ENCODE data around the gene PPAN.

The PPAN gene

GRCh38 chr19:10113964-10114650 is 7.9 kb downstream of the PPAN start:
- DNase-seq (ENCODE audit: low spot score), result no peak

GRCh38 chr19:10114651-10115391 is 8.7 kb downstream of the PPAN start:
- DNase-seq (ENCODE audit: low spot score), result no peak

GRCh38 chr19:10115392-10116084 is 9.4 kb downstream of the PPAN start:
- DNase-seq (ENCODE audit: low spot score), result no peak

DNA sequence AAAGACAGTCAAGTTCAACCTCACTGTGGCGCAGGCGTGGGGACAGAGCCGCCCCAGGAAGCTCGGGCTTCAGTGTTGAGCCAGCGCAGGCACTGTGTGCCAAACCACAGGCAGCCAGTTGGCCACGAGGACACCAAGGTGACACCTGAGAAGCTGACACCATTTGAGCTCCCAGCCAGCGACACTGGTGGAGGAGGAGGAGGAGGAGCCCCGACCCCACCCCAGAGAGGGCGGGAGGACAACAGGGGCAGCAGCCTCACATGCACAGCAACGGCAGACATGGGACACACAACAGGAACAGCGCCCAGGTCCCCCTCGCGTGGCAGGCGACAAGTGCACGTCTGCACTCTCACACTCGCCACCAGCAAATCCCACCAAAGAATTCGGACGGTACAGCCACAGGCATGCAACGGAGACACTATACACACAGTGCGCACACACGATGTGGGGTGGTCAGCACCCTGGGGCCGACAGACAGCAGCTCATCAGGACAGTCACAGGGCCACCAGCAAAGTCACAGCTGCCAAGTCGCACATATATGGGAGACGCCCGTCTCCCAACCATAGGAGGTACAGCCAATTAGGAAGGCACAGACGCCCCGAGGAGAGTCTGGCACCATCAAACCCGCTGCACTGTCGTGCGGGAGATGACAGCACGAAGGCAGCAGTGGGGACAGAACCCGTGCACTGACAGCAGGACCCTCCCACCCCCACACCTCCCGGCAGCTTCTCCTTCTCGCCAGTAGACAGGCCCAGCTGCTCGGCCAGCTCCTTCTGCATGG is 10.1 kb downstream of the PPAN start:
- no peak for DNase-seq (ENCODE audit: low spot score)

DNA sequence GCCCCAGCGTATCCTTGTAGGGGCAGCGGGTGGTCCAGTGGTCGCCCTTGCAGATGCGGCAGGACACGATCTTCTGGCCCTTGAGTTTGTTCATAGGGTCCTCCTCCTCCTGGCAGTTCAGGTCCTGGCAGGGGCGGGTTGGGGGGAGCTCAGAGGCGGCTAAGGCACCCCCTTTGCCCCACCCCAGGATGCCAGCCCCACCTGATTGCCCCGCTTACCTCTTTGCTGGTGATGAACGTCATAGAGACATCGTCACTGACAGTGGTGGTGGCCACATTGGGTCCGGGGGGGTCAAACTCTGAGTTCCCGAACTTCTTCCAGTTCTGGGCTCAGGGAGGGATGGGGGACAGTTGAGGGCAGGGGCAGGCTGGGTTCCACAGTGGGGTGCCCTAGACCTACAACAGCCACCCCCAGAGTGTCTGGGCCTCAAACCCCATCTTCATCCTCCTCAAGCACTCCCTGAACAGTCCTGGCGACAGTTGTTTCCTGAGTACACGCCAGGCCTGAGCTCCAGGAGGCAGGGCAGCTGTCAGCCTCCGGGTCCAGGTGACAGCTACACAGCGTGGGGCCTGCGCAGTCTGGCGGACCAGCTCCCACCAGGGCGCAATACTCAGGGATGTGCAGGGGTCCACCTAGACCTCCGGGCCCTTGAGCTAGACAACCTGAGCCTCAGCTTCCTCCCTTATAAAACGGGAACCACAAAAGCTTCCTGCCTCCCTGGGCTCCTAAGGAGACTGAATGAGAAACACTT is 10.9 kb downstream of the PPAN start:
- no peak for DNase-seq (ENCODE audit: low spot score)

DNA sequence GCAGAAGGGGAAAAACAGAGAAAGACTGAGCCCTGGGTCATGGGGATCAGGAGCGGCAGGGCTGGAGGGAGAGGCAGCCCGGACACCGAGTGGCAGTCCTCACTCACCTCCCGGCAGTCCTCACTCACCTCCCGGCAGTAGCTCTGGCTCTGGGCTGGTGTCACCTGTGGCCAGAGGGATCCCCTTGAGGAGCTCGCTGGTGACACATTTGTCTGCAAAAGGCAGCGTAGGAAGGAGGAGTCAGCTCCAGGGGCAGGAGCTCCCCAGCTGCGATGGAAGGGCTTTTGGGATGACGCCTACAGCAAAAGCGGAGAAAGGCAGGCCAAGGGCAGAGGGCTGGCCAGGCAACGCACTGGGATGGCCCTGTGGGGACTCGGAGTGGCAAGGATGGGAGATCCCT is 12.8 kb downstream of the PPAN start:
- DNase-seq (ENCODE audit: low spot score), result no peak

DNA sequence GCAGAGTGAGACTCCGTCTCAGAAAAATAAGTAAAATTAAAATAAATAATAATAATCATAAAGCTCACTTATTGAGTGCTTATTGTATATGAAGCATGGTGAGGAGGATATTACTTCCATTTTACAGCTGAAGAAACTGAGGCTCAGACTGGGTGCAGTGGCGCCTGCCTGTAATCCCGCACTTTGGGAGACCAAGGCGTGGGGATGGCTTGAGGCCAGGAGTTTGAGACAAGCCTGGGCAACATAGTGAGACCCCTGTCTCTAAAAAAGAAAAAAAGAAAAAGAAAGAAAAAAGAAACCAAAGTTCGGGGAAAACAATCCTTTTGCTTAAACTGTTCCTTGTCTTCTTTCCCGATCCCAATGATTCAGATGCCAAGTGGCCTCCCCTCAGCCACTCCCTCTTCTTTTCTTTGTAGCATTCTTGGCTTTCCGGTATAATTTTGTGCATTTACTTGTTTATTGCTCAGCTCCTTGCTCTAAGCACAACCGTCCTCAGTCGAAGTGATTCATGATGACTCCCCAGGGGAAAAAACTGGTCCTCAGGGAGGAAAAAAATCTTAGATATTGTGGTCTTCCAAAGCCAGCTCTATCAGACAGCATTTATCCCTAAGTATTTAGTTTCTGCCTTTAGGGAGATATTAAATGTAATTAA is 14.5 kb downstream of the PPAN start:
- no peak for DNase-seq (ENCODE audit: low spot score)

DNA sequence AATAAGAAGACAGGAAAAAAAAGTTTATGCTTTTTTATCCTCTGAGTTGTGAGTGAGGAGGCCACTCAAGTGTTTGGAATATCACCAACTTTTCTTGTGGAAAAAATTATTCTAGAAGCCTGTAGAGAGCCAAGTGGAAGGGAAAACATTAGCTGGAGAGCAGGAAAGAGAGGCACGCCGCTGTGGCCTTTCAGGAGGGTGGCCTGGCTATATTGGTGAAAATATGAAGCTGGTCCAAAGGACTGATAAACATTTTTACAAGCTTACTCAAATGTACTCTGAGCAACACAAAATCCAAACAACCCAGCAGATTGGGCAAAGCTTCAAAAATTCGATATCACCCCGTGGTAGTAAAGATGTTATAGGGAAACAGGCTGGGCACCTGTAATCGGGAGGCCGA is 15.9 kb downstream of the PPAN start:
- DNase-seq (ENCODE audit: low spot score), result no peak

DNA sequence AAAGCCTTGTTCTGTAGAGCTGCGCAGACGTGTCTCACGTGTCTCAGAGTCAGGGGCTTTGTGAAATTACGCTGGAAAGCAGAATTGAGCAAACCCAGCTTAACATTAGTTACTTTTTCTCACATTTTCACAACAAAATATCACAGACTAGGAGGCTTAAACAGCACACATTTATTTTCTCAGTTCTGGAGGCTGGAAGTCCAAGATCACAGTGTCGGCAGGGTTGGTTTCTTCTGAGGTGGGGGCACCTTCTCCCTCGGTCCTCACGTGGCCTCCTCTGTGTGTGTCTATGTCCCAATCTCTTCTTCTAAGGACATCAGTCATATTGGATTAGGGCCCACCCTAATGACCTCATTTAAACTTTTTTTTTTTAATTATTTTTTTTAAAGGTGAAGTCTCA is 18.3 kb downstream of the PPAN start:
- DNase-seq (ENCODE audit: low spot score), result no peak

GRCh38 chr19:10126213-10126639 is 20.1 kb downstream of the PPAN start:
- DNase-seq (ENCODE audit: low spot score), result no peak

- DNase-seq (ENCODE audit: low spot score), result no peak
Measured at GRCh38 chr19:10132905-10133304, 26.7 kb downstream of the PPAN start.

- no peak for DNase-seq (ENCODE audit: low spot score)
Measured at GRCh38 chr19:10133596-10133995, 27.4 kb downstream of the PPAN start.

DNA sequence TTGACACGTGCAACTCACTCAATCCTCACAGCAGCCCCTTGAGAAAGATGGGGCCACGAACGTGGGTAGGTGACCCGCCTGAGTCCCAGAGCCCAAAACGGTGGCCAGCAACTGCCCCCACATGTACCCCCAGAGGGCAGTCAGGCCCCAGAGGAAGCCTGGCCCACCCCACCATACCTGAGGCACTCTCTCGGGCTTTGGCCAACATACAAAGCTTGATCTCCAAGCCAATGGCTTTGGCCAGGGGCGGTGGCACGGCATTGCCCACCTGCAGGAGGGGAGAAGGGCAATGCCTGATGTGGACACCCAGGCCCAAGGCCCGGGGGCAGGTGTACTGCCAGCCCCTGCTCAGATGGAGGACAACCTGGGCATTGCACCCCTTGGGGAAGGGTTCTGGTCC is 27.9 kb downstream of the PPAN start:
- DNase-seq (ENCODE audit: low spot score), result no peak

GRCh38 chr19:10135551-10136334 is 29.6 kb downstream of the PPAN start:
- no peak for DNase-seq (ENCODE audit: low spot score)

GRCh38 chr19:10136936-10137335 is 30.8 kb downstream of the PPAN start:
- no peak for DNase-seq (ENCODE audit: low spot score)

GRCh38 chr19:10137751-10138682 is 31.9 kb downstream of the PPAN start:
- DNase-seq (ENCODE audit: low spot score), result peak; percentile 71

- DNase-seq (ENCODE audit: low spot score), result no peak
Measured at GRCh38 chr19:10138879-10139795, 33.0 kb downstream of the PPAN start.

GRCh38 chr19:10139952-10140351 is 33.8 kb downstream of the PPAN start:
- no peak for DNase-seq (ENCODE audit: low spot score)
